ENCODE data around the gene DCAF5.
A peak's percentile ranks its signal among the peaks of the same experiment; 100 is the strongest.

DCAF5 gene

GRCh38 chr14:69006346-69006745 lies 146.6 kb downstream of the DCAF5 start:
- no peak overlapping the region for H3K4me3 ChIP-seq (ENCODE audit: low read depth, low read length)
- no peak for TF ChIP-seq CTCF (IDR thresholded peaks at IDR 0.05; ENCODE audit: low read depth, low read length, missing control alignments)
- DNase-seq (ENCODE audit: low read depth): no peak
- in situ Hi-C loops (cut with HindIII; ENCODE audit: low sequenced_read_pairs): no loop called here

- no peak for TF ChIP-seq CTCF (IDR thresholded peaks at IDR 0.05; ENCODE audit: low read depth, low read length, missing control alignments)
- in situ Hi-C loops (cut with HindIII; ENCODE audit: low sequenced_read_pairs): no loop called here
- no peak overlapping the region for H3K4me3 ChIP-seq (ENCODE audit: low read depth, low read length)
- DNase-seq (ENCODE audit: low read depth): peak; percentile 84
Measured at GRCh38 chr14:69005432-69006148, 147.3 kb downstream of the DCAF5 start.

GRCh38 chr14:69004731-69005431 lies 148.0 kb downstream of the DCAF5 start:
- in situ Hi-C loops (cut with HindIII; ENCODE audit: low sequenced_read_pairs): no loop called here
- no peak overlapping the region for H3K4me3 ChIP-seq (ENCODE audit: low read depth, low read length)
- no peak for DNase-seq (ENCODE audit: low read depth)
- TF ChIP-seq CTCF (IDR thresholded peaks at IDR 0.05; ENCODE audit: low read depth, low read length, missing control alignments): no peak

GRCh38 chr14:69003626-69004025 lies 149.3 kb downstream of the DCAF5 start:
- in situ Hi-C loops (cut with HindIII; ENCODE audit: low sequenced_read_pairs): no loop called here

GRCh38 chr14:69002069-69002468 lies 150.8 kb downstream of the DCAF5 start:
- in situ Hi-C loops (cut with HindIII; ENCODE audit: low sequenced_read_pairs): no loop called here
- H3K4me3 ChIP-seq (ENCODE audit: low read depth, low read length): no peak overlapping the region
- DNase-seq (ENCODE audit: low read depth): no peak
- no peak for TF ChIP-seq CTCF (IDR thresholded peaks at IDR 0.05; ENCODE audit: low read depth, low read length, missing control alignments)

More at GRCh38 chr14:69003626-69004025, 149.3 kb downstream of the DCAF5 start:
- TF ChIP-seq CTCF (IDR thresholded peaks at IDR 0.05; ENCODE audit: low read depth, low read length, missing control alignments): no peak
- H3K4me3 ChIP-seq (ENCODE audit: low read depth, low read length): no peak overlapping the region
- no peak for DNase-seq (ENCODE audit: low read depth)

- H3K4me3 ChIP-seq (ENCODE audit: low read depth, low read length): no peak overlapping the region
- in situ Hi-C loops (cut with HindIII; ENCODE audit: low sequenced_read_pairs): no loop called here
- DNase-seq (ENCODE audit: low read depth): no peak
- no peak for TF ChIP-seq CTCF (IDR thresholded peaks at IDR 0.05; ENCODE audit: low read depth, low read length, missing control alignments)
Measured at GRCh38 chr14:69001375-69001774, 151.5 kb downstream of the DCAF5 start.

All from astrocyte of the cerebellum (primary cell).